ENCODE measurements around the gene CCR2. TPM values are rescaled to one million over a fixed set of nuclear protein-coding genes. Genes with fewer than 3 reads are reported as not detected.

CCR2 gene
- total RNA-seq, 1 experiment from 2014 or later: not detected

- Mint-ChIP-seq H3K4me3 (ENCODE audit: unreplicated experiment) (no peak overlapping the region), H3K9me3 (ENCODE audit: unreplicated experiment) (no peaks in the 10 kb centered on the region), H3K27me3 (ENCODE audit: insufficient read depth, unreplicated experiment) (no peaks in the 10 kb centered on the region), H3K27ac (ENCODE audit: low read depth, unreplicated experiment) (no peak overlapping the region), H3K36me3 (ENCODE audit: insufficient read depth, unreplicated experiment) (peaks cover 6% of the 10 kb centered on the region), H3K4me1 (ENCODE audit: insufficient read depth, unreplicated experiment) (peaks cover 17% of the 10 kb centered on the region)
- no peak for DNase-seq (ENCODE audit: unreplicated experiment)
- intact Hi-C loops (cut with micrococcal nuclease): no loop called here
- no TSS peak for BruUV-seq (replicated peaks)
- ChIA-PET POLR2A (no interaction called here), CTCF (no interaction called here)
- no peak for TF ChIP-seq CTCF (IDR thresholded peaks at IDR 0.05; ENCODE audit: unreplicated experiment)
These were observed 41.3 kb downstream of the CCR2 start for GRCh38 chr3:46395210-46395661.

DNA sequence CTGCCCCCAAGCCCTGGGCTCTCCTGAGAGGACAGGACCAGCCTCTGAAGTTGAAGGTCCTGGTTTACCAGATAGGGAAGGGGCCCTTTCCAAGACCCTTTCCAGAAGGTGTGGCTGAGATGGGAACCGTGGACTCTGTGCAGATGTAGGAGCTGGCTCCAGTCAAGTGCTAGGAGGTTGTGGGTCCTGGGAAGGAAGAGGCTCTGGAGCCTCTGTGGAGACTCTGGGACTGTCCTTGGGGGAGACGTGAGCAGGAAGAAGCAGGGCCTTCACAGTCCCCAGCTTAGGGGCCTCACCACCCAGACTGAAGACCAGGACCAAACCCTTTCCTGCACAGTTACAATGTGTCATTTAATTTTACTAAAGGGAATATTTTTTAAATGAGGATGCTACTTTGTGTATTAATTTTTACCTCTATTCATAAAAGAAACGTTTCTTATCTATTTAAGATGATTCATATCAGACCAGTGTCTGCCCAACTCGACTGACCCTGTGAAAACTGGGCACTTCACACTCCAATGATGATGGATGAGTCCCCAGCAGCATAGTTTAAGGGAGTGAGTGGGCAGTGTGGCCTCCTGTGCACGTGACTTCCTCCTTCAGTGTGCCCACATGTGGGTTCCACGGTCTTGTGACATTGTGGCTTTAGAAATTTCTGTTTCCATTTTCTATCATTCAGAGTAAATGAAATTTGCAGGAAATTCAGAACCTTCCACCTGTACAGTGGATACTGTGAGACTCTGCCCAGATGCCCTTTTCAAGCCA, 42.0 kb downstream of the CCR2 start:
- no peak for TF ChIP-seq CTCF (IDR thresholded peaks at IDR 0.05; ENCODE audit: unreplicated experiment)
- BruUV-seq (replicated peaks): no TSS peak
- Mint-ChIP-seq H3K4me1 (ENCODE audit: insufficient read depth, unreplicated experiment) (peaks cover 17% of the 10 kb centered on the region), H3K4me3 (ENCODE audit: unreplicated experiment) (no peak overlapping the region), H3K27me3 (ENCODE audit: insufficient read depth, unreplicated experiment) (no peaks in the 10 kb centered on the region), H3K9me3 (ENCODE audit: unreplicated experiment) (no peaks in the 10 kb centered on the region), H3K36me3 (ENCODE audit: insufficient read depth, unreplicated experiment) (peaks cover 6% of the 10 kb centered on the region), H3K27ac (ENCODE audit: low read depth, unreplicated experiment) (no peak overlapping the region)
- CTCF ChIA-PET: no interaction called here
- POLR2A ChIA-PET: no interaction called here
- no peak for DNase-seq (ENCODE audit: unreplicated experiment)
- intact Hi-C loops (cut with micrococcal nuclease): no loop called here

- Mint-ChIP-seq H3K4me3 (ENCODE audit: unreplicated experiment) (no peak overlapping the region), H3K27ac (ENCODE audit: low read depth, unreplicated experiment) (no peak overlapping the region), H3K4me1 (ENCODE audit: insufficient read depth, unreplicated experiment) (peaks cover 17% of the 10 kb centered on the region), H3K9me3 (ENCODE audit: unreplicated experiment) (no peaks in the 10 kb centered on the region), H3K36me3 (ENCODE audit: insufficient read depth, unreplicated experiment) (peaks cover 6% of the 10 kb centered on the region), H3K27me3 (ENCODE audit: insufficient read depth, unreplicated experiment) (no peaks in the 10 kb centered on the region)
- TF ChIP-seq CTCF (IDR thresholded peaks at IDR 0.05; ENCODE audit: unreplicated experiment): no peak
- no TSS peak for BruUV-seq (replicated peaks)
- ChIA-PET CTCF (no interaction called here), POLR2A (interaction anchor here (1.3 kb wide), 1 partner anchor 10 kb away, joined by 3 read pairs; no protein-coding TSS in a partner anchor)
- no peak for DNase-seq (ENCODE audit: unreplicated experiment)
- intact Hi-C loops (cut with micrococcal nuclease): no loop called here
These were observed 43.2 kb downstream of the CCR2 start for GRCh38 chr3:46397111-46397510.

- Mint-ChIP-seq H3K36me3 (ENCODE audit: insufficient read depth, unreplicated experiment) (peaks cover 1% of the 10 kb centered on the region), H3K27ac (ENCODE audit: low read depth, unreplicated experiment) (no peak overlapping the region), H3K4me3 (ENCODE audit: unreplicated experiment) (no peak overlapping the region), H3K9me3 (ENCODE audit: unreplicated experiment) (no peaks in the 10 kb centered on the region), H3K27me3 (ENCODE audit: insufficient read depth, unreplicated experiment) (no peaks in the 10 kb centered on the region), H3K4me1 (ENCODE audit: insufficient read depth, unreplicated experiment) (peaks cover 7% of the 10 kb centered on the region)
- no peak for DNase-seq (ENCODE audit: unreplicated experiment)
- no peak for TF ChIP-seq CTCF (IDR thresholded peaks at IDR 0.05; ENCODE audit: unreplicated experiment)
- BruUV-seq (replicated peaks): no TSS peak
- ChIA-PET CTCF (interaction anchor here (0.6 to 0.7 kb wide), 2 partner anchors 91 to 302 kb away, joined by 3 to 4 read pairs; no protein-coding TSS in a partner anchor), POLR2A (interaction anchor here (1.3 kb wide), 1 partner anchor 11 kb away, joined by 3 read pairs; no protein-coding TSS in a partner anchor)
- intact Hi-C loops (cut with micrococcal nuclease): no loop called here
These were observed 44.5 kb downstream of the CCR2 start for GRCh38 chr3:46398186-46398955.
